GM23338 (cell line): ENCODE results near the gene C18orf32. TPM values are rescaled to one million over a fixed set of nuclear protein-coding genes. Genes with fewer than 3 reads are reported as not detected.

Source experiments
- ATAC-seq: fragments of 200-7000 bp; cut with Tn5 transposase; 3 replicates; pipeline ENCODE4 v1.9.1; 2020
- DNase-seq: peaks from one replicate; pipeline ENCODE4 v3.0.0-alpha.2; 2015; ENCODE audit warnings: low spot score
- H2AFZ ChIP-seq: fragments of 200-600 bp; sonication (generic); 2 replicates; pipeline ENCODE4 v1.8.0; 2016; ENCODE audit warnings: antibody characterized with exemption, mild to moderate bottlenecking, moderate library complexity
- H3F3A ChIP-seq: fragments of 200-600 bp; sonication (generic); replicated peaks from 2 replicates; pipeline ENCODE4 v1.8.0; 2017; ENCODE audit warnings: antibody characterized with exemption, mixed run types, low read depth
- H3K27ac ChIP-seq: fragments of 200-600 bp; sonication (generic); 2 replicates; pipeline ENCODE4 v1.6.1; 2016; ENCODE audit warnings: low read depth
- H3K27me3 ChIP-seq: fragments of 200-600 bp; sonication (generic); 2 replicates; pipeline ENCODE4 v1.8.0; 2016; ENCODE audit warnings: mild to moderate bottlenecking, mixed run types, moderate library complexity; ENCODE audit not compliant: insufficient read depth
- H3K36me3 ChIP-seq: fragments of 200-600 bp; sonication (generic); 2 replicates; pipeline ENCODE4 v1.8.0; 2016; ENCODE audit warnings: mild to moderate bottlenecking; ENCODE audit not compliant: insufficient read depth
- H3K4me1 ChIP-seq: fragments of 200-600 bp; sonication (generic); 2 replicates; pipeline ENCODE4 v1.8.0; 2016; ENCODE audit warnings: mild to moderate bottlenecking, moderate library complexity; ENCODE audit not compliant: insufficient read depth
- H3K4me2 ChIP-seq: fragments of 200-600 bp; sonication (generic); 2 replicates; pipeline ENCODE4 v1.7.1; 2017; ENCODE audit warnings: mixed run types
- H3K4me3 ChIP-seq: fragments of 200-600 bp; sonication (generic); 2 replicates; pipeline ENCODE4 v1.6.1; 2016; ENCODE audit warnings: mixed run types
- H3K79me2 ChIP-seq: fragments of 200-600 bp; sonication (generic); replicated peaks from 2 replicates; pipeline ENCODE4 v1.8.0; 2017; ENCODE audit warnings: mild to moderate bottlenecking; ENCODE audit not compliant: insufficient read depth
- H3K9me2 ChIP-seq: fragments of 200-600 bp; sonication (generic); 2 replicates; pipeline ENCODE4 v1.8.0; 2017; ENCODE audit not compliant: insufficient read depth
- H4K20me1 ChIP-seq: fragments of 200-600 bp; sonication (generic); replicated peaks from 2 replicates; pipeline ENCODE4 v1.8.0; 2017; ENCODE audit warnings: mild to moderate bottlenecking; ENCODE audit not compliant: insufficient read depth
- H3K27ac Mint-ChIP-seq: 2 replicates; pipeline ENCODE4 v1.8.0; 2020; ENCODE audit warnings: inconsistent platforms, mild to moderate bottlenecking, moderate library complexity, mixed read lengths
- H3K27me3 Mint-ChIP-seq: 3 replicates; pipeline ENCODE4 v1.8.0; 2022; ENCODE audit warnings: low read depth, mild to moderate bottlenecking, moderate library complexity, mixed read lengths, inconsistent platforms; ENCODE audit not compliant: insufficient read depth, poor library complexity
- H3K36me3 Mint-ChIP-seq: 3 replicates; pipeline ENCODE4 v1.8.0; 2021; ENCODE audit warnings: low read depth, mild to moderate bottlenecking, inconsistent platforms, moderate library complexity, mixed read lengths
- H3K4me1 Mint-ChIP-seq: 3 replicates; pipeline ENCODE4 v1.8.0; 2020; ENCODE audit warnings: mild to moderate bottlenecking, inconsistent platforms, mixed read lengths
- H3K4me3 Mint-ChIP-seq: 3 replicates; pipeline ENCODE4 v1.8.0; 2021; ENCODE audit warnings: moderate library complexity, mild to moderate bottlenecking, inconsistent platforms, mixed read lengths
- H3K9me3 Mint-ChIP-seq: 3 replicates; pipeline ENCODE4 v1.8.0; 2020; ENCODE audit warnings: moderate library complexity, mild to moderate bottlenecking, inconsistent platforms, mixed read lengths
- CREB1 ChIP-seq: fragments of 250-450 bp; sonication (Bioruptor Pico); IDR thresholded peaks from 2 replicates; pipeline ENCODE4 v1.5.0; 2020; ENCODE audit warnings: low read depth, mild to moderate bottlenecking, moderate library complexity
- CTCF ChIP-seq, 2 experiments: fragments of 200-600 bp in 1 of 2; sonication (generic) in 1 of 2; conservative IDR thresholded peaks; 2 replicates each; pipeline versions ENCODE4 v1.5.1 to v1.6.1; 2016 to 2017; ENCODE audit warnings: antibody characterized with exemption in 2 of 2, low read depth in 2 of 2, mild to moderate bottlenecking in 2 of 2, moderate library complexity in 1 of 2
- EZH2 ChIP-seq: fragments of 200-600 bp; sonication (generic); IDR thresholded peaks from one replicate; pipeline ENCODE4 v1.8.0; 2017; ENCODE audit warnings: antibody characterized with exemption, mild to moderate bottlenecking, low read depth; ENCODE audit not compliant: unreplicated experiment
- EZH2phosphoT487 ChIP-seq: fragments of 200-600 bp; sonication (generic); IDR thresholded peaks from one replicate; pipeline ENCODE4 v1.8.1; 2018; ENCODE audit warnings: antibody characterized with exemption; ENCODE audit not compliant: unreplicated experiment
- JUNB ChIP-seq: IDR thresholded peaks from one replicate; pipeline ENCODE4 v1.6.1; 2016; ENCODE audit warnings: antibody characterized with exemption; ENCODE audit not compliant: unreplicated experiment
- NANOG ChIP-seq: IDR thresholded peaks from 2 replicates; pipeline ENCODE4 v1.6.1; 2016; ENCODE audit warnings: antibody characterized with exemption, borderline replicate concordance
- POLR2AphosphoS5 ChIP-seq: IDR thresholded peaks from 2 replicates; pipeline ENCODE4 v1.6.1; 2016; ENCODE audit warnings: antibody characterized with exemption, low read depth
- STAT1 ChIP-seq: IDR thresholded peaks from one replicate; pipeline ENCODE4 v1.6.1; 2016; ENCODE audit warnings: antibody characterized with exemption; ENCODE audit not compliant: unreplicated experiment
- ZNF114 ChIP-seq: fragments of 250-450 bp; sonication (Bioruptor Pico); IDR thresholded peaks from 2 replicates; pipeline ENCODE4 v1.5.0; 2020; ENCODE audit warnings: mild to moderate bottlenecking, moderate library complexity
- ZNF331 ChIP-seq: fragments of 250-450 bp; sonication (Bioruptor Pico); IDR thresholded peaks from 2 replicates; pipeline ENCODE4 v1.5.0; 2020; ENCODE audit warnings: low read depth, mild to moderate bottlenecking, moderate library complexity
- polyA plus RNA-seq: library from polyadenylated mRNA; unstranded; fragments of >200 nt; fragmentation: Nextera tagmentation; extraction: Ambion mirVana; gene quantifications from 2 replicates; pipeline ENCODE4 v1.2.1, GENCODE V29; 2016
- total RNA-seq: library from RNA; depleted of rRNA; stranded (reverse); fragments of >200 nt; shearing (Covaris generic); gene quantifications from 2 replicates; pipeline ENCODE4 v1.2.3, GENCODE V29; 2014
- TF ChIP-seq, protein P1 (sequence below): IDR thresholded peaks from 2 replicates; pipeline ENCODE4 v1.6.1; 2016; ENCODE audit warnings: antibody characterized with exemption
- TF ChIP-seq, protein P2 (sequence below): fragments of 250-450 bp; sonication (Bioruptor Pico); IDR thresholded peaks from 2 replicates; pipeline ENCODE4 v1.5.0; 2020; ENCODE audit warnings: mild to moderate bottlenecking, moderate library complexity

The C18orf32 gene
- total and polyA plus RNA-seq, 2 experiments from 2014 or later: 25.3 to 72.4 TPM

- no peak for TF ChIP-seq CREB1 (CRISPR knock-in tag)
- TF ChIP-seq, protein P1, sequence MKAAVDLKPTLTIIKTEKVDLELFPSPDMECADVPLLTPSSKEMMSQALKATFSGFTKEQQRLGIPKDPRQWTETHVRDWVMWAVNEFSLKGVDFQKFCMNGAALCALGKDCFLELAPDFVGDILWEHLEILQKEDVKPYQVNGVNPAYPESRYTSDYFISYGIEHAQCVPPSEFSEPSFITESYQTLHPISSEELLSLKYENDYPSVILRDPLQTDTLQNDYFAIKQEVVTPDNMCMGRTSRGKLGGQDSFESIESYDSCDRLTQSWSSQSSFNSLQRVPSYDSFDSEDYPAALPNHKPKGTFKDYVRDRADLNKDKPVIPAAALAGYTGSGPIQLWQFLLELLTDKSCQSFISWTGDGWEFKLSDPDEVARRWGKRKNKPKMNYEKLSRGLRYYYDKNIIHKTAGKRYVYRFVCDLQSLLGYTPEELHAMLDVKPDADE: no peak
Observed at GRCh38 chr18:49471532-49471931, 15.5 kb downstream of the C18orf32 start (continued).

DNA sequence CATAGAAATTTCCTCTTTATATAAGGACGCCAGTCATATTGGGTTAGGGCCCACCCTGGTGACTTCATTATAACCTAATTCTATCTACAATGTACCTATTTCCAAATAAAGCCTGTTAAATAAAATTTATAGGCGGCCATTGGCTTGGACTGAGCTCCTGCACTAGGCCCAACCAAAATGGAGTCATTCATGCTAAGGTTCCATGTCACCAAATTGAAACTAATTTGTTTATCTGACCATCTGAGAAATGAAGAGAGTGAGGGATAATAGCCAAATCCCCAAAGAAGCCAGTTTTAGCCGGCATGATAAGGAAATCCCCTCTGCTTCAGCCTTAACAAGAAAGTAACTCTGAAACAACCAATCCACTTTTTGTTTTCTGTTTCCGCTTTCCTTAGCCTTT is 19.4 kb downstream of the C18orf32 start:
- no peak for DNase-seq
- Mint-ChIP-seq H3K36me3 (no peaks in the 10 kb centered on the region), H3K27ac (no peak overlapping the region), H3K9me3 (no peaks in the 10 kb centered on the region), H3K27me3 (no peaks in the 10 kb centered on the region), H3K4me1 (peaks cover 15% of the 10 kb centered on the region), H3K4me3 (no peak overlapping the region)
- Histone ChIP-seq H3K27ac (no peak overlapping the region), H2AFZ (peak overlapping the region; percentile 53; the same call in 1 of the 2 replicates), H3K27me3 (no peaks in the 10 kb centered on the region), H3K4me2 (no peak overlapping the region), H3F3A (no peaks in the 10 kb centered on the region), H3K79me2 (no peaks in the 10 kb centered on the region), H4K20me1 (no peaks in the 10 kb centered on the region), H3K36me3 (no peaks in the 10 kb centered on the region), H3K9me2 (no peaks in the 10 kb centered on the region), H3K4me1 (peaks cover 13% of the 10 kb centered on the region), H3K4me3 (no peak overlapping the region)
- no peak for ATAC-seq
- TF ChIP-seq JUNB (no peak), ZNF331 (CRISPR knock-in tag) (no peak), EZH2 (no peak), EZH2phosphoT487 (no peak), POLR2AphosphoS5 (no peak), CREB1 (CRISPR knock-in tag) (no peak), ZNF114 (no peak), CTCF (conservative IDR thresholded peaks at IDR 0.05; ENCODE audit: low read depth in 2 of 2) (no peak), STAT1 (no peak), NANOG (no peak)
- TF ChIP-seq, protein P1: no peak
- TF ChIP-seq, protein P2, sequence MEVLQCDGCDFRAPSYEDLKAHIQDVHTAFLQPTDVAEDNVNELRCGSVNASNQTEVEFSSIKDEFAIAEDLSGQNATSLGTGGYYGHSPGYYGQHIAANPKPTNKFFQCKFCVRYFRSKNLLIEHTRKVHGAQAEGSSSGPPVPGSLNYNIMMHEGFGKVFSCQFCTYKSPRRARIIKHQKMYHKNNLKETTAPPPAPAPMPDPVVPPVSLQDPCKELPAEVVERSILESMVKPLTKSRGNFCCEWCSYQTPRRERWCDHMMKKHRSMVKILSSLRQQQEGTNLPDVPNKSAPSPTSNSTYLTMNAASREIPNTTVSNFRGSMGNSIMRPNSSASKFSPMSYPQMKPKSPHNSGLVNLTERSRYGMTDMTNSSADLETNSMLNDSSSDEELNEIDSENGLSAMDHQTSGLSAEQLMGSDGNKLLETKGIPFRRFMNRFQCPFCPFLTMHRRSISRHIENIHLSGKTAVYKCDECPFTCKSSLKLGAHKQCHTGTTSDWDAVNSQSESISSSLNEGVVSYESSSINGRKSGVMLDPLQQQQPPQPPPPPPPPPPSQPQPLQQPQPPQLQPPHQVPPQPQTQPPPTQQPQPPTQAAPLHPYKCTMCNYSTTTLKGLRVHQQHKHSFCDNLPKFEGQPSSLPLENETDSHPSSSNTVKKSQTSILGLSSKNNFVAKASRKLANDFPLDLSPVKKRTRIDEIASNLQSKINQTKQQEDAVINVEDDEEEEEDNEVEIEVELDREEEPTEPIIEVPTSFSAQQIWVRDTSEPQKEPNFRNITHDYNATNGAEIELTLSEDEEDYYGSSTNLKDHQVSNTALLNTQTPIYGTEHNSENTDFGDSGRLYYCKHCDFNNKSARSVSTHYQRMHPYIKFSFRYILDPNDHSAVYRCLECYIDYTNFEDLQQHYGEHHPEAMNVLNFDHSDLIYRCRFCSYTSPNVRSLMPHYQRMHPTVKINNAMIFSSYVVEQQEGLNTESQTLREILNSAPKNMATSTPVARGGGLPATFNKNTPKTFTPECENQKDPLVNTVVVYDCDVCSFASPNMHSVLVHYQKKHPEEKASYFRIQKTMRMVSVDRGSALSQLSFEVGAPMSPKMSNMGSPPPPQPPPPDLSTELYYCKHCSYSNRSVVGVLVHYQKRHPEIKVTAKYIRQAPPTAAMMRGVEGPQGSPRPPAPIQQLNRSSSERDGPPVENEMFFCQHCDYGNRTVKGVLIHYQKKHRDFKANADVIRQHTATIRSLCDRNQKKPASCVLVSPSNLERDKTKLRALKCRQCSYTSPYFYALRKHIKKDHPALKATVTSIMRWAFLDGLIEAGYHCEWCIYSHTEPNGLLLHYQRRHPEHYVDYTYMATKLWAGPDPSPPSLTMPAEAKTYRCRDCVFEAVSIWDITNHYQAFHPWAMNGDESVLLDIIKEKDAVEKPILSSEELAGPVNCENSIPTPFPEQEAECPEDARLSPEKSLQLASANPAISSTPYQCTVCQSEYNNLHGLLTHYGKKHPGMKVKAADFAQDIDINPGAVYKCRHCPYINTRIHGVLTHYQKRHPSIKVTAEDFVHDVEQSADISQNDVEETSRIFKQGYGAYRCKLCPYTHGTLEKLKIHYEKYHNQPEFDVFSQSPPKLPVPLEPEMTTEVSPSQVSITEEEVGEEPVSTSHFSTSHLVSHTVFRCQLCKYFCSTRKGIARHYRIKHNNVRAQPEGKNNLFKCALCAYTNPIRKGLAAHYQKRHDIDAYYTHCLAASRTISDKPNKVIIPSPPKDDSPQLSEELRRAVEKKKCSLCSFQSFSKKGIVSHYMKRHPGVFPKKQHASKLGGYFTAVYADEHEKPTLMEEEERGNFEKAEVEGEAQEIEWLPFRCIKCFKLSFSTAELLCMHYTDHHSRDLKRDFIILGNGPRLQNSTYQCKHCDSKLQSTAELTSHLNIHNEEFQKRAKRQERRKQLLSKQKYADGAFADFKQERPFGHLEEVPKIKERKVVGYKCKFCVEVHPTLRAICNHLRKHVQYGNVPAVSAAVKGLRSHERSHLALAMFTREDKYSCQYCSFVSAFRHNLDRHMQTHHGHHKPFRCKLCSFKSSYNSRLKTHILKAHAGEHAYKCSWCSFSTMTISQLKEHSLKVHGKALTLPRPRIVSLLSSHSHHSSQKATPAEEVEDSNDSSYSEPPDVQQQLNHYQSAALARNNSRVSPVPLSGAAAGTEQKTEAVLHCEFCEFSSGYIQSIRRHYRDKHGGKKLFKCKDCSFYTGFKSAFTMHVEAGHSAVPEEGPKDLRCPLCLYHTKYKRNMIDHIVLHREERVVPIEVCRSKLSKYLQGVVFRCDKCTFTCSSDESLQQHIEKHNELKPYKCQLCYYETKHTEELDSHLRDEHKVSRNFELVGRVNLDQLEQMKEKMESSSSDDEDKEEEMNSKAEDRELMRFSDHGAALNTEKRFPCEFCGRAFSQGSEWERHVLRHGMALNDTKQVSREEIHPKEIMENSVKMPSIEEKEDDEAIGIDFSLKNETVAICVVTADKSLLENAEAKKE (CRISPR knock-in tag): no peak
